H1 (cell line): ENCODE measurements around the gene E2F1. TPM values are rescaled to one million over a fixed set of nuclear protein-coding genes. Genes with fewer than 3 reads are reported as not detected.

ENCODE experiments used
- ASH2L ChIP-seq: fragments of 200-600, 300-600 bp; sonication (generic); IDR thresholded peaks from one replicate; pipeline ENCODE4 v1.7.1; 2017; ENCODE audit warnings: low read length
- BRCA1 ChIP-seq: IDR thresholded peaks from 2 replicates; pipeline ENCODE4 v1.6.1; 2012; ENCODE audit warnings: low read depth, low read length, improper control_type of control experiment
- CBX5 ChIP-seq: fragments of 300-800, 300-1000 bp; sonication (generic); IDR thresholded peaks from 2 replicates; pipeline ENCODE4 v1.7.1; 2016; ENCODE audit warnings: antibody characterized with exemption, low read length, low read depth
- CHD1 ChIP-seq: IDR thresholded peaks from 2 replicates; pipeline ENCODE4 v1.6.1; 2012; ENCODE audit warnings: low read depth, low read length, improper control_type of control experiment
- CTBP2 ChIP-seq: IDR thresholded peaks from 2 replicates; pipeline ENCODE4 v1.7.0; 2011; ENCODE audit warnings: borderline replicate concordance, mild to moderate bottlenecking, moderate library complexity, mixed read lengths, low read length; ENCODE audit not compliant: insufficient read depth, insufficient read length
- CTCF ChIP-seq, 3 experiments: IDR thresholded peaks; 1 replicate in 2 of 3; 2 replicates in 1 of 3; pipeline versions ENCODE4 v1.5.1 to v1.6.1; 2011; ENCODE audit warnings: low read length in 3 of 3, mild to moderate bottlenecking in 3 of 3, inconsistent platforms in 2 of 3, low read depth in 1 of 3, moderate library complexity in 1 of 3; ENCODE audit not compliant: insufficient read depth in 1 of 3; ENCODE audit errors: control extremely low read depth in 1 of 3
- FOSL1 ChIP-seq: IDR thresholded peaks from 2 replicates; pipeline ENCODE4 v1.6.1; 2011; ENCODE audit warnings: mild to moderate bottlenecking, low read depth, low read length, moderate library complexity; ENCODE audit not compliant: insufficient read depth
- JUND ChIP-seq: IDR thresholded peaks from 2 replicates; pipeline ENCODE4 v1.6.1; 2011; ENCODE audit warnings: mild to moderate bottlenecking, improper control_type of control experiment, low read length
- KDM1A ChIP-seq: fragments of 200-600, 300-600 bp; sonication (generic); IDR thresholded peaks from 2 replicates; pipeline ENCODE4 v1.7.1; 2016; ENCODE audit warnings: mild to moderate bottlenecking, low read length, borderline replicate concordance
- KDM4A ChIP-seq: IDR thresholded peaks from one replicate; pipeline ENCODE4 v1.7.1; 2012; ENCODE audit warnings: low read depth, mild to moderate bottlenecking, moderate library complexity, low read length, inconsistent platforms; ENCODE audit not compliant: severe bottlenecking
- MAX ChIP-seq: IDR thresholded peaks from 2 replicates; pipeline ENCODE4 v1.6.1; 2012; ENCODE audit warnings: inconsistent platforms
- NANOG ChIP-seq: IDR thresholded peaks from 2 replicates; pipeline ENCODE4 v1.6.1; 2011; ENCODE audit warnings: low read length, low read depth, mild to moderate bottlenecking, inconsistent platforms; ENCODE audit not compliant: insufficient read depth, poor library complexity, severe bottlenecking
- NRF1 ChIP-seq: IDR thresholded peaks from 2 replicates; pipeline ENCODE4 v1.6.1; 2011; ENCODE audit warnings: mild to moderate bottlenecking, low read depth, low read length, improper control_type of control experiment
- PHF8 ChIP-seq: fragments of 200-600 bp; sonication (generic); conservative IDR thresholded peaks from 2 replicates; pipeline ENCODE4 v1.7.1; 2012; ENCODE audit warnings: low read depth, mild to moderate bottlenecking, inconsistent platforms, low read length, moderate library complexity
- POLR2A ChIP-seq, 2 experiments: IDR thresholded peaks; 1 replicate in 1 of 2; 2 replicates in 1 of 2; pipeline ENCODE4 v1.6.1; 2011; ENCODE audit warnings: low read depth in 2 of 2, low read length in 2 of 2, mild to moderate bottlenecking in 2 of 2; ENCODE audit errors: control extremely low read depth in 1 of 2
- POLR2AphosphoS5 ChIP-seq: IDR thresholded peaks from 2 replicates; pipeline ENCODE4 v1.6.1; 2011; ENCODE audit warnings: low read depth, low read length
- RFX5 ChIP-seq: IDR thresholded peaks from 2 replicates; pipeline ENCODE4 v1.6.1; 2011; ENCODE audit warnings: low read depth, low read length, improper control_type of control experiment, borderline replicate concordance
- SIN3A ChIP-seq, 2 experiments: IDR thresholded peaks in 1 of 2; conservative IDR thresholded peaks in 1 of 2; 2 replicates each; pipeline ENCODE4 v1.6.1; 2011 to 2012; ENCODE audit warnings: low read length in 2 of 2, improper control_type of control experiment in 1 of 2, low read depth in 1 of 2, mild to moderate bottlenecking in 1 of 2
- TCF12 ChIP-seq: IDR thresholded peaks from 2 replicates; pipeline ENCODE4 v1.6.1; 2011; ENCODE audit warnings: low read depth, mild to moderate bottlenecking, low read length
- TEAD4 ChIP-seq: IDR thresholded peaks from 2 replicates; pipeline ENCODE4 v1.6.1; 2012; ENCODE audit warnings: low read depth, low read length, inconsistent platforms, mixed read lengths
- polyA plus RNA-seq, 7 experiments: library from polyadenylated mRNA; depleted of rRNA in 3 of 7; stranded (reverse) in 5 of 7; unstranded in 2 of 7; fragments of >200 nt in 5 of 7; fragments of 200-250 nt in 2 of 7; gene quantifications; 1 replicate in 5 of 7; 2 replicates in 1 of 7; 4 replicates in 1 of 7; pipeline versions ENCODE4 v1.2.1 to v1.2.3, GENCODE V29; 2011 to 2013; ENCODE audit warnings: missing spikeins in 2 of 7, mixed read lengths in 2 of 7
- total RNA-seq: library from RNA; stranded (reverse); fragmentation: NEBNext Ultra II Directional; extraction: Animal tissue kit (Norgen Biotek cat#: 25700); gene quantifications from 2 replicates; pipeline ENCODE4 v1.2.1, GENCODE V29; 2021
- TF ChIP-seq, protein P1 (sequence below): IDR thresholded peaks from 2 replicates; pipeline ENCODE4 v1.6.1; 2012; ENCODE audit warnings: inconsistent platforms

E2F1 gene
- total and polyA plus RNA-seq, 2 of the 8 experiments (the other 6 are each of a cell fraction or from before 2014, with no cell fraction given), result 33.4 to 35.8 TPM

- TF ChIP-seq CTBP2 (no peak), CTCF (IDR thresholded peaks at IDR 0.05; ENCODE audit: control extremely low read depth in 1 of 3, insufficient read depth in 1 of 3, low read depth in 1 of 3, low read length in 3 of 3) (no peak), MAX (peak; percentile 70), BRCA1 (no peak), FOSL1 (no peak), CHD1 (no peak), TEAD4 (no peak), TCF12 (no peak), POLR2A (IDR thresholded peaks at IDR 0.05; ENCODE audit: control extremely low read depth in 1 of 2, low read depth in 2 of 2, low read length in 2 of 2) (no peak; a peak in 1 of 3 replicates), NANOG (no peak), SIN3A (conservative IDR thresholded peaks at IDR 0.05 in 1 of 2, IDR thresholded peaks at IDR 0.05 in 1 of 2; ENCODE audit: low read depth in 1 of 2, low read length in 2 of 2) (no peak), KDM1A (no peak), RFX5 (no peak), KDM4A (peak; percentile 59), CBX5 (no peak), PHF8 (peak; percentile 57; the same call in 1 of the 2 replicates), NRF1 (no peak), ASH2L (peak; percentile 86), JUND (peak; percentile 99), POLR2AphosphoS5 (no peak)
- TF ChIP-seq, protein P1, sequence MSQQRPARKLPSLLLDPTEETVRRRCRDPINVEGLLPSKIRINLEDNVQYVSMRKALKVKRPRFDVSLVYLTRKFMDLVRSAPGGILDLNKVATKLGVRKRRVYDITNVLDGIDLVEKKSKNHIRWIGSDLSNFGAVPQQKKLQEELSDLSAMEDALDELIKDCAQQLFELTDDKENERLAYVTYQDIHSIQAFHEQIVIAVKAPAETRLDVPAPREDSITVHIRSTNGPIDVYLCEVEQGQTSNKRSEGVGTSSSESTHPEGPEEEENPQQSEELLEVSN, result no peak; the same call in none of the 2 replicates
Observed at GRCh38 chr20:33732166-33732970, 46.2 kb upstream of the E2F1 start (continued).
